Activated CD4-positive, alpha-beta memory T cell treated with anti-CD3 and anti-CD28 coated beads, Interleukin-2, amount 10 ng/mL, durations not matched to agents 7 days and 5 days (primary cell): ENCODE measurements around the gene RASGRF1. TPM values are rescaled to one million over a fixed set of nuclear protein-coding genes. Genes with fewer than 3 reads are reported as not detected.
"Not testable (repeated sequence)": the region's sequence is repeated elsewhere in the genome, so short reads cannot be mapped to it uniquely, and the experiment has no call there.

Experiments
- CTCF ChIA-PET: fragments of 350-600 bp; sonication (Branson Sonifier 250); formaldehyde crosslinking; loops from one replicate; lab custom pipeline; 2021; ENCODE audit warnings: antibody characterized with exemption, inconsistent platforms; lab: Charles Lee
- POLR2A ChIA-PET: fragments of 350-600 bp; sonication (Branson Sonifier 250); formaldehyde crosslinking; loops from one replicate; lab custom pipeline; 2021; ENCODE audit warnings: antibody characterized with exemption; lab: Charles Lee
- DNase-seq: peaks from one replicate; pipeline ENCODE4 v3.0.0-alpha.2; 2020
- H3K27ac Mint-ChIP-seq: one replicate; pipeline ENCODE4 v1.8.0; 2021; ENCODE audit warnings: mild to moderate bottlenecking, mixed read lengths
- H3K27me3 Mint-ChIP-seq: one replicate; pipeline ENCODE4 v1.8.0; 2021; ENCODE audit warnings: mixed read lengths
- H3K36me3 Mint-ChIP-seq: one replicate; pipeline ENCODE4 v1.8.0; 2021; ENCODE audit warnings: low read depth, mixed read lengths
- H3K4me1 Mint-ChIP-seq: one replicate; pipeline ENCODE4 v1.8.0; 2021; ENCODE audit warnings: mixed read lengths
- H3K4me3 Mint-ChIP-seq: one replicate; pipeline ENCODE4 v1.8.0; 2021; ENCODE audit warnings: mild to moderate bottlenecking, mixed read lengths
- H3K9me3 Mint-ChIP-seq: one replicate; pipeline ENCODE4 v1.8.0; 2021; ENCODE audit warnings: mixed read lengths
- total RNA-seq, 2 experiments: library from RNA; stranded (reverse); gene quantifications; one replicate each; pipeline ENCODE4 v1.2.3, GENCODE V29; 2021

Gene RASGRF1
- total RNA-seq, 2 experiments from 2014 or later, result not detected

GRCh38 chr15:79002581-79002980, 88.0 kb downstream of the RASGRF1 start:
- Mint-ChIP-seq H3K36me3 (no peaks in the 10 kb centered on the region), H3K27me3 (peaks cover 2% of the 10 kb centered on the region), H3K27ac (no peak overlapping the region)

GRCh38 chr15:78999636-79000035, 90.9 kb downstream of the RASGRF1 start:
- Mint-ChIP-seq H3K9me3 (no peaks in the 10 kb centered on the region), H3K27ac (no peak overlapping the region), H3K4me1 (peaks cover 6% of the 10 kb centered on the region), H3K36me3 (no peaks in the 10 kb centered on the region), H3K27me3 (peaks cover 2% of the 10 kb centered on the region), H3K4me3 (no peak overlapping the region)
- ChIA-PET CTCF (no interaction called here), POLR2A (no interaction called here)
- no peak for DNase-seq

More at GRCh38 chr15:79002581-79002980, 88.0 kb downstream of the RASGRF1 start:
- H3K9me3 Mint-ChIP-seq, result no peaks in the 10 kb centered on the region
- no peak for DNase-seq
- ChIA-PET POLR2A (no interaction called here), CTCF (interaction anchor here (0.9 kb wide), 1 partner anchor 20 kb away, joined by 4 read pairs; no protein-coding TSS in a partner anchor)
- no peak overlapping the region for H3K4me3 Mint-ChIP-seq
- peaks cover 14% of the 10 kb centered on the region for H3K4me1 Mint-ChIP-seq

GRCh38 chr15:78998526-78998925, 92.1 kb downstream of the RASGRF1 start:
- POLR2A ChIA-PET, result no interaction called here
- peaks cover 2% of the 10 kb centered on the region for H3K27me3 Mint-ChIP-seq

GRCh38 chr15:78997981-78998499, 92.5 kb downstream of the RASGRF1 start:
- Mint-ChIP-seq H3K4me1 (no peaks in the 10 kb centered on the region), H3K36me3 (no peaks in the 10 kb centered on the region), H3K27me3 (peaks cover 2% of the 10 kb centered on the region), H3K9me3 (no peaks in the 10 kb centered on the region), H3K27ac (no peak overlapping the region), H3K4me3 (no peak overlapping the region)
- CTCF ChIA-PET, result interaction anchor here (0.6 to 1.5 kb wide), 2 partner anchors 30 to 391 kb away, joined by 3 to 7 read pairs; no protein-coding TSS in a partner anchor
- POLR2A ChIA-PET, result no interaction called here
- DNase-seq, result no peak

More at GRCh38 chr15:78998526-78998925, 92.1 kb downstream of the RASGRF1 start:
- no peak overlapping the region for H3K27ac Mint-ChIP-seq
- CTCF ChIA-PET, result interaction anchor here (0.6 to 1.5 kb wide), 2 partner anchors 27 to 30 kb away, joined by 3 to 7 read pairs; no protein-coding TSS in a partner anchor
- DNase-seq, result no peak
- no peaks in the 10 kb centered on the region for H3K36me3 Mint-ChIP-seq
- no peak overlapping the region for H3K4me3 Mint-ChIP-seq
- no peaks in the 10 kb centered on the region for H3K9me3 Mint-ChIP-seq
- H3K4me1 Mint-ChIP-seq, result no peaks in the 10 kb centered on the region

- POLR2A ChIA-PET, result no interaction called here
Observed at GRCh38 chr15:78996894-78997275, 93.7 kb downstream of the RASGRF1 start.

GRCh38 chr15:78995921-78996893, 94.4 kb downstream of the RASGRF1 start:
- H3K4me1 Mint-ChIP-seq, result no peaks in the 10 kb centered on the region
- H3K27ac Mint-ChIP-seq, result no peak overlapping the region
- ChIA-PET CTCF (no interaction called here), POLR2A (no interaction called here)
- DNase-seq, result no peak
- H3K4me3 Mint-ChIP-seq, result no peak overlapping the region
- H3K36me3 Mint-ChIP-seq, result no peaks in the 10 kb centered on the region
- no peaks in the 10 kb centered on the region for H3K9me3 Mint-ChIP-seq
- H3K27me3 Mint-ChIP-seq, result peaks cover 2% of the 10 kb centered on the region

More at GRCh38 chr15:78996894-78997275, 93.7 kb downstream of the RASGRF1 start:
- no peaks in the 10 kb centered on the region for H3K4me1 Mint-ChIP-seq
- H3K4me3 Mint-ChIP-seq, result no peak overlapping the region
- no peak for DNase-seq
- CTCF ChIA-PET, result no interaction called here
- H3K27ac Mint-ChIP-seq, result no peak overlapping the region
- H3K27me3 Mint-ChIP-seq, result peaks cover 2% of the 10 kb centered on the region
- no peaks in the 10 kb centered on the region for H3K9me3 Mint-ChIP-seq
- no peaks in the 10 kb centered on the region for H3K36me3 Mint-ChIP-seq

- H3K9me3 Mint-ChIP-seq, POLR2A ChIA-PET, H3K36me3 Mint-ChIP-seq, CTCF ChIA-PET, H3K4me1 Mint-ChIP-seq, DNase-seq, H3K4me3 Mint-ChIP-seq, H3K27me3 Mint-ChIP-seq, H3K27ac Mint-ChIP-seq: not testable (repeated sequence)
Observed at GRCh38 chr15:78995161-78995560, 95.4 kb downstream of the RASGRF1 start.

- Mint-ChIP-seq H3K4me1 (peaks cover under 1% of the 10 kb centered on the region), H3K4me3 (no peak overlapping the region), H3K27me3 (peaks cover 2% of the 10 kb centered on the region), H3K9me3 (no peaks in the 10 kb centered on the region), H3K36me3 (no peaks in the 10 kb centered on the region), H3K27ac (no peak overlapping the region)
- no peak for DNase-seq
- ChIA-PET CTCF (interaction anchor here (1.2 kb wide), 1 partner anchor 13 kb away, joined by 4 read pairs; no protein-coding TSS in a partner anchor), POLR2A (no interaction called here)
Observed at GRCh38 chr15:78993931-78994530, 96.5 kb downstream of the RASGRF1 start.

GRCh38 chr15:78993257-78993930, 97.2 kb downstream of the RASGRF1 start:
- DNase-seq, result no peak
- Mint-ChIP-seq H3K27ac (no peak overlapping the region), H3K36me3 (no peaks in the 10 kb centered on the region), H3K27me3 (peaks cover 2% of the 10 kb centered on the region), H3K4me1 (peaks cover 7% of the 10 kb centered on the region), H3K9me3 (no peaks in the 10 kb centered on the region), H3K4me3 (no peak overlapping the region)
- CTCF ChIA-PET, result interaction anchor here (1.2 kb wide), 1 partner anchor 12 kb away, joined by 4 read pairs; no protein-coding TSS in a partner anchor
- POLR2A ChIA-PET, result no interaction called here

- POLR2A ChIA-PET, result no interaction called here
- Mint-ChIP-seq H3K4me3 (no peak overlapping the region), H3K27me3 (peaks cover 2% of the 10 kb centered on the region), H3K27ac (no peak overlapping the region), H3K36me3 (no peaks in the 10 kb centered on the region), H3K4me1 (peaks cover 14% of the 10 kb centered on the region), H3K9me3 (no peaks in the 10 kb centered on the region)
- no peak for DNase-seq
- CTCF ChIA-PET, result interaction anchor here (1.2 kb wide), 1 partner anchor 12 kb away, joined by 4 read pairs; no protein-coding TSS in a partner anchor
Observed at GRCh38 chr15:78992416-78993256, 97.9 kb downstream of the RASGRF1 start.

- H3K27ac Mint-ChIP-seq, result no peak overlapping the region
- H3K9me3 Mint-ChIP-seq, result no peaks in the 10 kb centered on the region
- no peak overlapping the region for H3K4me3 Mint-ChIP-seq
- peaks cover 2% of the 10 kb centered on the region for H3K27me3 Mint-ChIP-seq
- ChIA-PET POLR2A (no interaction called here), CTCF (no interaction called here)
- no peak for DNase-seq
- H3K4me1 Mint-ChIP-seq, result peaks cover 15% of the 10 kb centered on the region
- H3K36me3 Mint-ChIP-seq, result no peaks in the 10 kb centered on the region
Observed at GRCh38 chr15:78991879-78992278, 98.7 kb downstream of the RASGRF1 start.

- Mint-ChIP-seq H3K27me3 (peaks cover 2% of the 10 kb centered on the region), H3K4me3 (no peak overlapping the region), H3K27ac (no peak overlapping the region), H3K4me1 (peaks cover 15% of the 10 kb centered on the region), H3K9me3 (no peaks in the 10 kb centered on the region), H3K36me3 (no peaks in the 10 kb centered on the region)
- no peak for DNase-seq
- POLR2A ChIA-PET, result no interaction called here
- CTCF ChIA-PET, result no interaction called here
Observed at GRCh38 chr15:78991476-78991875, 99.1 kb downstream of the RASGRF1 start.
